GM19023 (cell line): ENCODE measurements around the gene PMS2.
"Not testable (repeated sequence)": the region's sequence is repeated elsewhere in the genome, so short reads cannot be mapped to it uniquely, and the experiment has no call there.

ENCODE experiments used
- ATAC-seq: cut with Tn5 transposase; IDR thresholded peaks from one replicate; pipeline ENCODE4 v1.9.1; 2021; ENCODE audit warnings: mild to moderate bottlenecking, moderate library complexity; ENCODE audit not compliant: unreplicated experiment

Gene PMS2

GRCh38 chr7:6020371-6021286 is 11.8 kb upstream of the PMS2 start:
- ATAC-seq: no peak

DNA sequence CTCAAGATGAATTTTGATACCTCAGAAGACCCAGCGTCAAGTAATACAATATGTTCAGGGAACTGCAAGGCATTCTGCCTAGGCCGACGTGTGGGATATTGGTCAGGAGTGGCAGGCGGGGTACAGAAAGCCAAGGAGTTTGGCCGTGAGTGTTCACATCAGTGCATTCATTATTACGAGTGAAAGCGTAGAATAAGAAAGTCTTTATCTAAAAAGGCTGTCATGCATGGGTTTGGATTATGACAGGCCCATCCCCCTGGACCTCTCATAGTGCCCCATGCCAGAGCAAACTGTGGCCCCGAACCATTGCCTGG is 7.8 kb upstream of the PMS2 start:
- no peak for ATAC-seq

DNA sequence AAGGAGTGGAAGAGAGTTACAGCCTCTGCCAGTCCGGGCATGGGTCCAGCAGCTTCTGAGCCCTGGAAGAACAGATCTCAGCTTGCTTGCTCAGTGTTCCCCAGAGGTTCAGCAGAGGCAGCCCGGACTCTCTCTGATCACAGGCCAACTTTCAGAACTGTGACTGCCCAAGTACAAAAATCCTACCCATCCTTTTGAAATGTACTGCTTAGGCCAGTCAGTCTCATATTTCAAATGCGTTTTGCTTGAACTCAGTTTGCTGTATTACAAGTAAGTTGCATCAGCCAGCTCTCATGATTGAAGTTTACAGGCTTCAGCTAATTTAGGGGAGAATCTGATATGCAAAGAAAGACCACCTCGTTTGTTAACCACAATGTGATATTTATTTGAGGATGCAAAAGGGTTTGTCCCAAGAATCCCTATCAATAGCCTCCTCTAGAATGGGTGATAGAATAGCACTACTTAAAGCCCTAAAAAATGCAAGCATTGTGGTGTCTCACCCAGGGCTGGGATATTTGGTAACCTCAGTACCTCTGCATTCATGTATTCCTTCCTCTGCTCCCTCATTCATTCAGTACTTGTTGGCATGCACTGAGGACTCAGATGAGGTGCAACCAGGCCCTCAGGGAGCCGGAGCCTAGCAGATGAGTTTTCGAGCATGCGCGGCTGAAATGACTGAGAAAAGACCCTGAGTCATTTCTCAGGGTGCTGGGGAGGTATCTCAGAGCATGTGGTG is 7.2 kb upstream of the PMS2 start:
- no peak for ATAC-seq

- no peak for ATAC-seq
Observed at GRCh38 chr7:6012355-6013104, 3.7 kb upstream of the PMS2 start.

DNA sequence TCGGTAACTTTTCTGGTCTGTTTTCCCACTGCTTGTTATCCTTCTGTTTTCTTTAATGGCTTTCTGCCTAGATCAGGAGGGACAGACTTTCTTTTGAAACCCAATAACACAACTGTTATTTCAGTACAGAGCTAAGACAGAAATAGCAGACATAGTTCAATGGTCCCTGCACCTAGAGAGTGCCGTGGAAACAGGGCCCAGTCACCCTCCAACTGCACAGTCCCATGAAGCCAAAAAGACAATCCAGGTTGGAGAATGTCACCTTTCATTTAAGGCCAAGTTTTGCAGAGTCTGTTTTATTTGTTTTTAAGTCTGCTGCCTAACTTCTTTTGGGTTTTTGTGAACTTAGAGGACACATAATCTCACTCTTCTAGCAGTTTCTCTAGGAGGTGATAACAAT is 2.7 kb upstream of the PMS2 start:
- ATAC-seq: no peak

DNA sequence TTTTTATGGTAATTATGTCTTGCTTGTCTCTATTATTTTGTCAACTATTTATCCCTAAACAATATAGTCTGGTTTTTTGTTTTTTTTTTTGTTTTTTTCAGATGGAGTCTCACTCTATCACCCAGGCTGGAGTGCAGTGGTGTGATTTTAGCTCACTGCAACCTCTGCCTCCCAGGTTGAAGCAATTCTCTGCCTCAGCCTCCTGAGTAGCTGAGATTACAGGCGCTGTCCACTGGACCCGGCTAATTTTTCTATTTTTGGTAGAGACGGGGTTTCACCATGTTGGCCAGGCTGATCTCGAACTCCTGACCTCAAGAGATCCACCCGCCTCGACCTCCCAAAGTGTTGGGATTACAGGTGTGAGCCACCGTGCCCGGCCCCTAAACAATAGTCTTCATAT is 1.5 kb upstream of the PMS2 start:
- ATAC-seq: not testable (repeated sequence)

DNA sequence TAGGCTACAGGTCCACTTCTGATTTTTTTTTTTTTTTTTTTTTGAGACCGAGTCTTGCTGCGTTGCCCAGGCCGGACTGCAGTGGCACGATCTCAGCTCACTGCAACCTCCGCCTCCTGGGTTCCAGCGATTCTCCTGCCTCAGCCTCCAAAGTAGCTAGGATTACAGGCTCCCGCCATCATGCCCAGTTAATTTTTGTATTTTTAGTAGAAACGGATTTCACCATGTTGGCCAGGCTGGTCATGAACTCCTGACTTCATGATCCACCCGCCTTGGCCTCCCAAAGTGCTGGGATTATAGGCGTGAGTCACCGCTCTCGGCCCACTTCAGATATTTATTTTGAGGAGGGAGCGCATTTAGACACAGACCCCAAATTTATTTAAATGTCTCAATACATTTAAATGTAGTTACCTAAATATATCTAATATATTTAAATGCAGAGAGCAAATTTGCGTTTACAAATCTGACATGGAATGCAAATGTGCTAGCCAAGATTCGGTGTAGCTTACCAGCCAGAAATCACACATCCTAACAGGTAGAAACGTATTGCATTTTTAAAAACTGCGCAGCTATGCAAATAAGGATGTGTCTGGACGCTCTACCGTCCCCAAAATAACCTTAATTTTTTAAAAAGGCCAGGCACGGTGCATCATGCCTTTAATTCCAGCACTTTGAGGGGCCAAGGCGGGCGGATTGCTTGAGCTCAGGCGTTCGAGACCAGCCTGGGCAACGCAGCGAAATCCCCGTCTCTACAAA is 836 bp downstream of the PMS2 start:
- not testable (repeated sequence) for ATAC-seq

- no peak for ATAC-seq
Observed at GRCh38 chr7:6007386-6007785, 1.5 kb downstream of the PMS2 start.

DNA sequence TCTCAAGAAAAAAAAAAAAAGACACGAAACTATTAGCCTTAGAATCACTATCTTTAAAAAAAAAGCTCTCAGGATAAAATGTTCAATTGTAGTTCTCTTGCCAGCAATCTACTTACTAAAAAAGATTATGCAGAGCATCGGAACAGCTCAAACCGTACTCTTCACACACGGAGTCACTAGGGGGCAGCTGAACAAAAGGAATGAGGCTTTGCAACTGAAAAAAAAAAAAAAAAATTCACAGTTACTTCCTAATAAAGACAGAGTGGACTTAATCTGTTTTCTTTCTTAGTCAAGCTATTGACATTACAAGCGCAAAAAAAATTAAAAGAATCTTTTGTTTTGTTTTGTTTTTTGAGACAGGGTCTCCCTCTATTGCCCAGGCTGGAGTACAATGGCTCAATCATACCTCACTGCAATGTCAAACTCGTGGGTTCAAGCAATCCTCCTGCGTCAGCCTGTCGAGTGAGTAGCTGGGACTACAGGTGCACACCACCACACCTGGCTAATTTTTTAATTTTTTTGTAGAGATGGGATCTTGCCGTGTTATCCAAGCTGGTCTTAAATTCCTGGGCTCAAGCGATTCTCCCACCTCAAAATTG is 11.5 kb downstream of the PMS2 start:
- ATAC-seq: no peak

DNA sequence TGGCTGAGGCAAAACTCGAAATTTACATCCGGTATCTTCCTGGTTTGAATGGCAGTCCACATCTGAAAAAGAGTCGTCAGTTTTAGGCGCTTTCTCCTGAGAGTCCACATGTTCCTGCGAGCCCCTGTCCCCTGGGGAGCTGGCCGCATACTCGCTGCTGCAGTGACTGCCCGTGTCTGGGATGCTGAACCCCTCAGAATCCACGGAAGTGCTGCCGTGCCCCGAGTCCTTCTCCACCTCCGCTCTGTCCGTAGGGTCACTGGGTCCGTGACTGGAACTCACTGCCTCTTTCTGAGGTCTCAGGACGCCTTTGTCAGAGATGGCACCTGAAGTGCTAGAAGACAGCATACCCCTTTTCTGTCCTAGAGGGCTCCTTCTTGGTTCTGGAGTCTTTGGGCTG is 21.8 kb downstream of the PMS2 start:
- not testable (repeated sequence) for ATAC-seq

DNA sequence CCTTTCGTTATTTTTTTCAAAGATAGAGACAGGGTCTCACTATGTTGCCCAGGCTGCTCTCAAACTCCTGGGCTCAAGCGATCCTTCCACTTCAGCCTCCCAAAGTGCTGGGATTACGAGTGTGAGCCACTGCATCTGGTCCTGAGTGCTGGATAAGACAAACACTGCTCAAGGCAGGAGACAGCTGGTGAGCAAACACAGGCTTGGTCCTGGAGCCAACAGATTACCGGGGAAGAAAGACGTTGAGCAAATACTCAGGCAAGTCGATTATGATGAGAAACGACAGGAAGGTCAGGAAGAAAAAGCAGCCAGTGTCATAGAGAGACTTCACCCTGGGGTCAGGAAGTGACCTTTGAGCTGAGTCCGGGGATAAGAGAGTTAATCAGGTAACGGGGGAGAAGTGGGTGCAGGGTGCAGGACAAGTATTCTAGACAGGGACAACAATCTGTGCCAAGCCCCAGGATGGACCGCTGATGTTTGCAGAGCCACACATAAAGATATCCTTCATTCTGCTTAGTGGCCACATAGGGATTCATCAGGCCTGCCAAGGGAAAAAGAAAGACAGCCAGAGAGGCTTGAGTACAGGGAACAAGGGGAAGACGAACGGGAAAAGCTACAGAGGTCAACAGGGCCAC is 29.1 kb downstream of the PMS2 start:
- not testable (repeated sequence) for ATAC-seq

GRCh38 chr7:5973580-5973979 is 35.3 kb downstream of the PMS2 start:
- ATAC-seq: not testable (repeated sequence)

- not testable (repeated sequence) for ATAC-seq
Observed at GRCh38 chr7:5970347-5970911, 38.4 kb downstream of the PMS2 start, which contains the start of gene RSPH10B. Gene RSPH10B, minus strand, starts transcription at chr7:5970689. Its CDS starts 3,573 bp downstream, at chr7:5967116.

DNA sequence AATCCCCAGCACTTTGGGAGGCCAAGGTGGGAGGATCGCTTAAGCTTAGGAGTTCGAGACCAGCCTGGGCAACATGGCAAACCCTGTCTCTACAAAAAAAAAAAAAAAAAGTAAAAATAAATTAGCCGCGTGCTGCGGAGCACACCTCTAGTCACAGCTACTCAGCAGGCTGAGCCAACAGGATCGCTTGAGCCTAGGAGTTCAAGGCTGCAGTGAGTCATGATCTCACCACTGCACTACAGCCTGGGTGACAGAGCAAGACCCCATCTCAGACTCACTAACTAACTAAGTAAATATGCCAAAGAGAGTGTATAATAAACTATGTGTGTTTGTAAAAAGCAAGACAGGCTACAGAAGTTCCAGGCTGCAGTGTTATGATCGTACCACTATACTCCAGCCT is 45.0 kb downstream of the PMS2 start:
- not testable (repeated sequence) for ATAC-seq

DNA sequence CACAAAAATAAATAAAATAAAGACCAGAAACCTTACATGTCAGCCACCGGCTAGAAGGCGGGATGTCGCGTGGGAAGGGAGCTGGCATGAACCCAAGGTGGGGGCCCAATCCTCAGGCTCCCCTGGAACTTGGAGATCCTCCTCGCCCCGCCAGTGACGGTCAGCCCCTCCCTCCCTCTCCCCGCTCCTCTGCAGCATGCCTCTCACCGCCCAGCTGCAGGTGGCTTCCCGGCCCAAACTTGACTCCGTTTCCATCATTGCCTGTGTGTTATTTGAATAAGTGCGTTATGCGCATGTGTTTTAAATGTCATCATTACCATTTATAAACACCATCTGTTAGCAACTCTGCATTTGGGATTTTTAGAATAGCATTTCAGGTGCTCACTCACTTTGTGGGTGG is 45.6 kb downstream of the PMS2 start:
- not testable (repeated sequence) for ATAC-seq

- not testable (repeated sequence) for ATAC-seq
Observed at GRCh38 chr7:5934945-5935450, 73.9 kb downstream of the PMS2 start.

GRCh38 chr7:5931905-5932644 is 76.8 kb downstream of the PMS2 start:
- not testable (repeated sequence) for ATAC-seq

- not testable (repeated sequence) for ATAC-seq
Observed at GRCh38 chr7:5931250-5931649, 77.6 kb downstream of the PMS2 start.
